Activated CD4-positive, alpha-beta memory T cell treated with anti-CD3 and anti-CD28 coated beads, Interleukin-2, amount 10 ng/mL, durations not matched to agents 7 days and 5 days (primary cell): ENCODE measurements around the gene CLDN7. TPM values are rescaled to one million over a fixed set of nuclear protein-coding genes. Genes with fewer than 3 reads are reported as not detected.

Experiments
- CTCF ChIA-PET: fragments of 350-600 bp; sonication (Branson Sonifier 250); formaldehyde crosslinking; loops from one replicate; lab custom pipeline; 2021; ENCODE audit warnings: antibody characterized with exemption, inconsistent platforms; lab: Charles Lee
- POLR2A ChIA-PET: fragments of 350-600 bp; sonication (Branson Sonifier 250); formaldehyde crosslinking; loops from one replicate; lab custom pipeline; 2021; ENCODE audit warnings: antibody characterized with exemption; lab: Charles Lee
- DNase-seq: peaks from one replicate; pipeline ENCODE4 v3.0.0-alpha.2; 2020
- H3K27ac Mint-ChIP-seq: one replicate; pipeline ENCODE4 v1.8.0; 2021; ENCODE audit warnings: mild to moderate bottlenecking, mixed read lengths
- H3K27me3 Mint-ChIP-seq: one replicate; pipeline ENCODE4 v1.8.0; 2021; ENCODE audit warnings: mixed read lengths
- H3K36me3 Mint-ChIP-seq: one replicate; pipeline ENCODE4 v1.8.0; 2021; ENCODE audit warnings: low read depth, mixed read lengths
- H3K4me1 Mint-ChIP-seq: one replicate; pipeline ENCODE4 v1.8.0; 2021; ENCODE audit warnings: mixed read lengths
- H3K4me3 Mint-ChIP-seq: one replicate; pipeline ENCODE4 v1.8.0; 2021; ENCODE audit warnings: mild to moderate bottlenecking, mixed read lengths
- H3K9me3 Mint-ChIP-seq: one replicate; pipeline ENCODE4 v1.8.0; 2021; ENCODE audit warnings: mixed read lengths
- total RNA-seq, 2 experiments: library from RNA; stranded (reverse); gene quantifications; one replicate each; pipeline ENCODE4 v1.2.3, GENCODE V29; 2021

The CLDN7 gene
- total RNA-seq, 2 experiments from 2014 or later, result 0.15 to 0.80 TPM

- Mint-ChIP-seq H3K4me3 (peak overlapping the region; percentile 93), H3K36me3 (peaks cover 31% of the 10 kb centered on the region), H3K27me3 (no peaks in the 10 kb centered on the region), H3K27ac (peak overlapping the region; percentile 89), H3K4me1 (peaks cover 55% of the 10 kb centered on the region), H3K9me3 (no peaks in the 10 kb centered on the region)
- DNase-seq, result no peak
- ChIA-PET CTCF (interaction anchor here (0.9 to 5.2 kb wide), 9 partner anchors 16 to 217 kb away, joined by 3 to 61 read pairs (median 3); partner anchors contain the start of genes DVL2, GABARAP, PHF23 and SLC16A13), POLR2A (interaction anchor here (0.9 to 8.4 kb wide), 10 partner anchors 10 to 364 kb away, joined by 3 to 100 read pairs (median 6); partner anchors contain the start of genes DVL2, GABARAP, MPDU1 and PHF23)
Observed at GRCh38 chr17:7219229-7219811, 43.0 kb downstream of the CLDN7 start.

GRCh38 chr17:7218758-7219157, 43.5 kb downstream of the CLDN7 start:
- ChIA-PET CTCF (interaction anchor here (0.9 to 5.2 kb wide), 5 partner anchors 16 to 183 kb away, joined by 3 to 61 read pairs (median 19); partner anchors contain the start of genes DVL2, GABARAP, PHF23 and SLC16A13), POLR2A (interaction anchor here (0.9 to 8.4 kb wide), 6 partner anchors 16 to 365 kb away, joined by 3 to 100 read pairs (median 5); partner anchors contain the start of genes DVL2, GABARAP, MPDU1 and PHF23)
- DNase-seq, result no peak
- H3K4me3 Mint-ChIP-seq, result peak overlapping the region; percentile 93
- no peaks in the 10 kb centered on the region for H3K27me3 Mint-ChIP-seq
- no peak overlapping the region for H3K27ac Mint-ChIP-seq
- no peaks in the 10 kb centered on the region for H3K9me3 Mint-ChIP-seq
- H3K4me1 Mint-ChIP-seq, result peaks cover 60% of the 10 kb centered on the region
- peaks cover 26% of the 10 kb centered on the region for H3K36me3 Mint-ChIP-seq

GRCh38 chr17:7218166-7218565, 44.1 kb downstream of the CLDN7 start:
- no peak for DNase-seq
- Mint-ChIP-seq H3K36me3 (peaks cover 20% of the 10 kb centered on the region), H3K4me3 (no peak overlapping the region), H3K27ac (no peak overlapping the region), H3K9me3 (no peaks in the 10 kb centered on the region), H3K4me1 (peaks cover 66% of the 10 kb centered on the region), H3K27me3 (peaks cover 5% of the 10 kb centered on the region)
- POLR2A ChIA-PET, result interaction anchor here (0.9 to 8.4 kb wide), 4 partner anchors 17 to 119 kb away, joined by 3 to 100 read pairs (median 16); partner anchors contain the start of genes DVL2, GABARAP and PHF23
- CTCF ChIA-PET, result interaction anchor here (5.2 kb wide), 1 partner anchor 19 kb away, joined by 44 read pairs; the partner anchor contains the start of genes DVL2 and PHF23

GRCh38 chr17:7217113-7217987, 44.9 kb downstream of the CLDN7 start:
- no peaks in the 10 kb centered on the region for H3K9me3 Mint-ChIP-seq
- peaks cover 6% of the 10 kb centered on the region for H3K27me3 Mint-ChIP-seq
- no peak for DNase-seq
- peaks cover 66% of the 10 kb centered on the region for H3K4me1 Mint-ChIP-seq
- H3K27ac Mint-ChIP-seq, result no peak overlapping the region
- ChIA-PET CTCF (interaction anchor here (0.6 to 1.6 kb wide), 2 partner anchors 70 to 257 kb away, joined by 3 read pairs; no protein-coding TSS in a partner anchor), POLR2A (interaction anchor here (8.4 kb wide), 1 partner anchor 23 kb away, joined by 100 read pairs; the partner anchor contains the start of genes GABARAP and PHF23)
- H3K4me3 Mint-ChIP-seq, result no peak overlapping the region
- peaks cover 17% of the 10 kb centered on the region for H3K36me3 Mint-ChIP-seq

GRCh38 chr17:7216242-7217112, 45.8 kb downstream of the CLDN7 start:
- no peak overlapping the region for H3K27ac Mint-ChIP-seq
- H3K4me3 Mint-ChIP-seq, result no peak overlapping the region
- ChIA-PET CTCF (interaction anchor here (1.6 kb wide), 1 partner anchor 69 kb away, joined by 3 read pairs; no protein-coding TSS in a partner anchor), POLR2A (interaction anchor here (0.7 kb wide), 1 partner anchor 252 kb away, joined by 3 read pairs; no protein-coding TSS in a partner anchor)
- peaks cover 8% of the 10 kb centered on the region for H3K36me3 Mint-ChIP-seq
- peaks cover 12% of the 10 kb centered on the region for H3K27me3 Mint-ChIP-seq
- DNase-seq, result no peak
- H3K9me3 Mint-ChIP-seq, result no peaks in the 10 kb centered on the region
- H3K4me1 Mint-ChIP-seq, result peaks cover 63% of the 10 kb centered on the region

- Mint-ChIP-seq H3K9me3 (no peaks in the 10 kb centered on the region), H3K36me3 (peaks cover under 1% of the 10 kb centered on the region), H3K27ac (no peak overlapping the region), H3K27me3 (peaks cover 12% of the 10 kb centered on the region), H3K4me3 (no peak overlapping the region), H3K4me1 (peaks cover 55% of the 10 kb centered on the region)
- POLR2A ChIA-PET, result interaction anchor here (0.7 to 1.1 kb wide), 2 partner anchors 16 to 252 kb away, joined by 3 read pairs; no protein-coding TSS in a partner anchor
- CTCF ChIA-PET, result interaction anchor here (1.6 kb wide), 1 partner anchor 68 kb away, joined by 3 read pairs; no protein-coding TSS in a partner anchor
- no peak for DNase-seq
Observed at GRCh38 chr17:7215652-7216180, 46.6 kb downstream of the CLDN7 start.

GRCh38 chr17:7215136-7215638, 47.1 kb downstream of the CLDN7 start:
- Mint-ChIP-seq H3K27ac (peak overlapping the region; percentile 81), H3K4me1 (peaks cover 50% of the 10 kb centered on the region), H3K9me3 (no peaks in the 10 kb centered on the region), H3K27me3 (peaks cover 14% of the 10 kb centered on the region), H3K4me3 (peak overlapping the region; percentile 82), H3K36me3 (no peaks in the 10 kb centered on the region)
- POLR2A ChIA-PET, result interaction anchor here (0.6 to 1.5 kb wide), 5 partner anchors 16 to 184 kb away, joined by 3 to 6 read pairs (median 5); partner anchors contain the start of gene SLC16A13
- DNase-seq, result no peak
- CTCF ChIA-PET, result interaction anchor here (0.8 to 2.1 kb wide), 4 partner anchors 9 to 221 kb away, joined by 3 to 13 read pairs (median 3); no protein-coding TSS in a partner anchor

- POLR2A ChIA-PET, result interaction anchor here (0.6 to 1.5 kb wide), 9 partner anchors 11 to 184 kb away, joined by 3 to 6 read pairs (median 4); partner anchors contain the start of gene SLC16A13
- CTCF ChIA-PET, result interaction anchor here (0.8 to 2.1 kb wide), 6 partner anchors 9 to 221 kb away, joined by 3 to 13 read pairs (median 3); partner anchors contain the start of genes NEURL4 and SLC16A13
- Mint-ChIP-seq H3K4me3 (peak overlapping the region; percentile 82), H3K4me1 (peaks cover 47% of the 10 kb centered on the region), H3K36me3 (no peaks in the 10 kb centered on the region), H3K9me3 (no peaks in the 10 kb centered on the region), H3K27ac (peak overlapping the region; percentile 81), H3K27me3 (peaks cover 18% of the 10 kb centered on the region)
- peak; percentile 99 for DNase-seq
Observed at GRCh38 chr17:7214300-7215135, 47.8 kb downstream of the CLDN7 start.

GRCh38 chr17:7213895-7214299, 48.4 kb downstream of the CLDN7 start:
- POLR2A ChIA-PET, result interaction anchor here (1.1 to 1.5 kb wide), 7 partner anchors 11 to 178 kb away, joined by 3 to 6 read pairs (median 5); partner anchors contain the start of gene SLC16A13
- peaks cover 42% of the 10 kb centered on the region for H3K4me1 Mint-ChIP-seq
- H3K27ac Mint-ChIP-seq, result peak overlapping the region; percentile 81
- DNase-seq, result no peak
- H3K27me3 Mint-ChIP-seq, result peaks cover 21% of the 10 kb centered on the region
- CTCF ChIA-PET, result interaction anchor here (1.0 to 2.1 kb wide), 4 partner anchors 24 to 178 kb away, joined by 3 to 13 read pairs (median 3); partner anchors contain the start of genes NEURL4 and SLC16A13
- H3K4me3 Mint-ChIP-seq, result peak overlapping the region; percentile 82
- no peaks in the 10 kb centered on the region for H3K9me3 Mint-ChIP-seq
- H3K36me3 Mint-ChIP-seq, result no peaks in the 10 kb centered on the region

GRCh38 chr17:7211491-7212273, 50.6 kb downstream of the CLDN7 start:
- no peak overlapping the region for H3K4me3 Mint-ChIP-seq
- H3K27ac Mint-ChIP-seq, result no peak overlapping the region
- ChIA-PET POLR2A (no interaction called here), CTCF (no interaction called here)
- H3K27me3 Mint-ChIP-seq, result peaks cover 22% of the 10 kb centered on the region
- no peak for DNase-seq
- peaks cover 32% of the 10 kb centered on the region for H3K4me1 Mint-ChIP-seq
- no peaks in the 10 kb centered on the region for H3K36me3 Mint-ChIP-seq
- no peaks in the 10 kb centered on the region for H3K9me3 Mint-ChIP-seq
